Cardiac fibroblast (primary cell): ENCODE data around the gene MTUS2.

Experiments used
- DNase-seq, 2 donors: peaks; one replicate each; pipeline versions ENCODE4 v3.0.0 to v3.0.0-alpha.2; 2010; ENCODE audit warnings: low read depth in 2 of 2
- H3K4me3 ChIP-seq, 2 donors: replicated peaks in 1 of 2; 1 replicate in 1 of 2; 2 replicates in 1 of 2; pipeline ENCODE4 v1.5.1; 2011; ENCODE audit warnings: low read depth in 2 of 2, low read length in 2 of 2, mild to moderate bottlenecking in 2 of 2, moderate library complexity in 1 of 2
- CTCF ChIP-seq: IDR thresholded peaks from one replicate; pipeline ENCODE4 v1.5.1; 2011; ENCODE audit warnings: low read depth, mild to moderate bottlenecking, low read length, inconsistent platforms

MTUS2 gene

DNA sequence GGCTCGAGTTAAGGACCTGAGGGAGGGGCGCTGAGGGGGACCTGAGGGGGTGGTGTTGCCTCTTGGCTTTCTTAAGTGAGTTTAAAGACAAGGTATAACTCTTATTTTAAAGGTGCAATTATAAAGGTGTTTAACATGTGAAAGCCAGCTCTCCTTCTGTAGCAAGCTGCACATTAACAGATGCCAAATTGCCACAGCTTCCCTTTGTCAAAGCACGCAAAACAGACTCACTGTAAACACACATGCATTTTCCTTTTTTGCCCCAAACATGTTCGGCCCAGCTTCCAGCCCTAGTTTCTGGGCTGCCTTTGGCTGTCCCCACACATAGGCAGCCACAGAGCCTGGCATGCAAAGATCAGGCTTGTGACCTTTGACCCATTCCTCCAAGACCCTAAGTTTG is 663.5 kb downstream of the MTUS2 start:
- no peak overlapping the region for H3K4me3 ChIP-seq
- DNase-seq = no peak
- no peak for TF ChIP-seq CTCF

- no peak for DNase-seq
- no peak overlapping the region for H3K4me3 ChIP-seq
- no peak for TF ChIP-seq CTCF
Measured at GRCh38 chr13:29484236-29484635, 664.1 kb downstream of the MTUS2 start.

DNA sequence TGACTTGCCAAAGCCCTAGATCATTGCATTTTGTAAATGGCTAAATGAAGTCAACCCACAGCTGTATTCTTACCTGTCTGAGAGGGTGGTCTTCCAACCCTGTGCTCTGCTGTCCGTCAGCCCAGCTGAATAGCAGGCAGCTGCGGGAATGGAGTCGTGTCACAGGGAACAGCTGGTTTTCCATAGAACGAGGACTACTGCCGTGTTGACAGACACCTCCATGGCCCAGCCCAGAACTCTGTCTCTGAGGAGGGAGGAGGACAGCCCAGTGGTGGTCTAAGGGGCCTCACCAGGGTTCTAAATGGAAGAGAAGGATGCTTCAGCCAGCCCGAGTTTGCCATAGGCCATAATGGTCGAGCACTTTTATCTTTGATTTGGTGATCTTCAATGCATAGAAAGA is 664.7 kb downstream of the MTUS2 start:
- no peak for DNase-seq
- no peak for TF ChIP-seq CTCF
- H3K4me3 ChIP-seq = no peak overlapping the region

DNA sequence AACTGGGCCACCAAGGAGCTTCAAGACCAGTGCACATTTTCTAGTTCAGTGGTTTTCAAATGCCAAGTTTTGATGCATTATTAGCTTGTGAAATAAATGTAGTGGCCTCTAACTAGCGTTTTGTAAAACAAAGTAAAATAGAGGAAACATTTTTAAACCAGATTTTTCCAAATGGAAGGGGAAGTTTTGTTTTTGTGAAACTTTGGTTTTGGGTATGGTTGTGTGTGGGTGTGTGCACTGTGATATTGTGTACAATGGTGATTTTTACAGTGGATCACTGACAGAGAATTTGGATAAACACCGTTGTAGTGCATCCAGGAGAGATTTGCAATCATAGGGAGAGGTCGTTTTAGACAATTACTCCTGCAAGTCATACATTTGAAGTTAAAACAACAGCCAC is 666.4 kb downstream of the MTUS2 start:
- H3K4me3 ChIP-seq = no peak overlapping the region
- no peak for TF ChIP-seq CTCF
- DNase-seq = no peak

DNA sequence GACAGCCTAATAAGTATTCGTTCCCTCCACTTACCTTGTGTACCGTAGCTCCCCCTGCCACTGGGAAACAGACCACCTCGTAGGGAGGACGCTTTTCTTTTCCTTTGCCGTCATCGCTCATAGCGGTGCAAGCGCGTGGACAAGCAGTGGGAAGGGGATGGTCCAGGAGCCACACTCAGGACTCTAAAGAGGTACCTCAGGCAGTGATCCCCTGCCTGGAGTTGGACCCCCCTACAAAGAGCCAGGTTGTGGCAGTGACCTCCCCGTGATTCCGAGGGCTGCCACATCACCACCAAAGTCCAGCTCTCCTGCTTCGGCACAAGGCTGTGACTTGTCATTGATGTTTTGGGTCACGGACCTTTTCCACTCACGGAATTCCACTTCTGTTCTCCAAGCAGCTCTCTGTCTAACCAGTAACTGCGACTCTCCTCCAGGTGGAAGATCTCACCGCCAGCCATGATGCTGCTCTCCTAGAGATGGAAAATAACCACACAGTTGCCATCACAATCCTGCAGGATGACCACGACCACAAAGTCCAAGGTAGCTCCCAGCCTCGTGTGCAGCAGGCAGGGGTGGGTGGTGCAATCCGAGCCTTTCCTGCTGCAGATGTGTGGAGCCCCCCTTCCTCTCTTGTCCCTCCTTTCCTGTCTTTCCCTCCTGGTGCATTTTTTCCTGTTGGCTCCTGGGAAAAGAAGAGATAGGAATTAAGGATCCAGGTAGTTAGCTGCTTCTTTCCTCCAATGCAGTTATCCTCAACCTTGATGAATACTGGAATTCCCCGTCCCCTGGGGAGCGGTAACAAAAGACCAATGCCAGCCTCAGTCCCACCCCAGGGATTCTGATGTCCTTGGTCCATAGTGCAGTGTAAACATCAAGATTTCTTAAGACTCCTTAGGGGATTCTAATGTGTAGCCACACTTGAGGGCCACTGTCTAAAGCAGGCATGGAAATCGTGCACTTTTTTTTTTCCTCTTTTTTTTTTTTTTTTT is 667.6 kb downstream of the MTUS2 start:
- no peak for TF ChIP-seq CTCF
- H3K4me3 ChIP-seq = no peak overlapping the region
- DNase-seq = no peak

DNA sequence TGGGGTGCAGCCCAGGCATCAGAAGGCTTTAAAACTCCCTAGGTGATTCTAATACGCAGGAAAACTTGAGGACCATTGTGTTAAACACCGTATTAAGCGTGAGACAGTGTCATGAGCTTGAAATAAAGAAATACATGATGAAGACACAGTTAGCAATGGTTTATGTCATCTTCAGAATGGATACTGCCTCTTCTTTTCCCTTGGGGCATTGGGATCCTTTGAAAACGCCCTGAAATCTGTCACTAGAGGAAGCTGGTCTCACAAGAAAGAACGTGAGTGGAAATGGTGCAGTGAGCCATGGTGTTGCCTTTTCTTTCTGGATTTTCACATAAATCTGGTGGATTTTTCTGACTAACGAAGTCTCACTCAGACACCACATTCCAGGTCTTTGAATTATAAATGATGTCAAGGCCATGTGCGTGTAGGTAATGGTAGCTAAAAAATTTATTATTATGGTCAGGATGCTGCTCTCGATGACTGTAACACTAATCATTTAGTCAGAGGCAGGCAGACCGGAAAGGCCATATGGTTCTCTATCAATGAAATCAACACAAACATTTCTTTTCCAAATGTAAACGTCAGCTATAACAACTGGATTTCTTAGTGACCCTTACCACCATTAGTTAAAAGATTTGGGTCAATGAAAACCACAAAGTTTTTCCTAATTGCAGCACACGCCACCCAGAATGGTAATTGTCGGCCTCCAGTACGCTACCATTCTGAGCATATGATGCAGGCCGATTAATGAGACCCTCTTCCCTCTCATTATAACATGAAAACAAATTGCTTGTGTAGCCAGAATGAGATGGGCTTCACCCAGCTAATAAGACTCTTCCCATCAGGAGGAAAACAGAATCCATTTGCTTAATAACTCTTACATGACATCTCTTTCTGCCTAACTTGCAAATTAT is 669.8 kb downstream of the MTUS2 start:
- H3K4me3 ChIP-seq = no peak overlapping the region
- DNase-seq = no peak
- no peak for TF ChIP-seq CTCF
